ENCODE data around the gene SBF2.

Gene SBF2

GRCh38 chr11:10114593-10115404, 179.2 kb downstream of the SBF2 start:
- no peak for DNase-seq (ENCODE audit: low read depth)
- TF ChIP-seq, protein P1, sequence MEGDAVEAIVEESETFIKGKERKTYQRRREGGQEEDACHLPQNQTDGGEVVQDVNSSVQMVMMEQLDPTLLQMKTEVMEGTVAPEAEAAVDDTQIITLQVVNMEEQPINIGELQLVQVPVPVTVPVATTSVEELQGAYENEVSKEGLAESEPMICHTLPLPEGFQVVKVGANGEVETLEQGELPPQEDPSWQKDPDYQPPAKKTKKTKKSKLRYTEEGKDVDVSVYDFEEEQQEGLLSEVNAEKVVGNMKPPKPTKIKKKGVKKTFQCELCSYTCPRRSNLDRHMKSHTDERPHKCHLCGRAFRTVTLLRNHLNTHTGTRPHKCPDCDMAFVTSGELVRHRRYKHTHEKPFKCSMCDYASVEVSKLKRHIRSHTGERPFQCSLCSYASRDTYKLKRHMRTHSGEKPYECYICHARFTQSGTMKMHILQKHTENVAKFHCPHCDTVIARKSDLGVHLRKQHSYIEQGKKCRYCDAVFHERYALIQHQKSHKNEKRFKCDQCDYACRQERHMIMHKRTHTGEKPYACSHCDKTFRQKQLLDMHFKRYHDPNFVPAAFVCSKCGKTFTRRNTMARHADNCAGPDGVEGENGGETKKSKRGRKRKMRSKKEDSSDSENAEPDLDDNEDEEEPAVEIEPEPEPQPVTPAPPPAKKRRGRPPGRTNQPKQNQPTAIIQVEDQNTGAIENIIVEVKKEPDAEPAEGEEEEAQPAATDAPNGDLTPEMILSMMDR (IDR thresholded peaks at IDR 0.05; ENCODE audit: insufficient read depth, low read depth, low read length, missing control alignments), result no peak

DNA sequence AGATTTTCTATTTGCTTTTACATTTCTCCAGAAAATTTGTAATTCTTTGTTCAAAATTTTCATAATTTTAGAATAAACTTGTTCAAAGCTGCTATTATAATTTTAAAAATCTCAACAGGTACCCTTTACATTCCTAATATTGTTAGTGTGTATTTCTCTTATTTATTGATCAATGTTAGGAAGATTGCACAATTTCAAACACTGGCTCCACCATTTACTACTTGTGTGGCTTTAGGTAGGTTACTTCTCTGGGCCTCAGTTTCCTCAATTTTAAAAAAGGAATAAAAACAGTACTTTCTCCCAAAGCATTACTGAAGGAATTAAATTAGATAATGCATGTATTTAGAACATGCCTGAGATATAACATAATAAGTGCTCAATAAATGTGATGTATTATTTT, 180.2 kb downstream of the SBF2 start:
- H3K4me3 ChIP-seq (ENCODE audit: low read depth, low read length), result no peak overlapping the region
- TF ChIP-seq, protein P1 (IDR thresholded peaks at IDR 0.05; ENCODE audit: insufficient read depth, low read depth, low read length, missing control alignments), result no peak
- no peak for DNase-seq (ENCODE audit: low read depth)

More at GRCh38 chr11:10114593-10115404, 179.2 kb downstream of the SBF2 start:
- no peak overlapping the region for H3K4me3 ChIP-seq (ENCODE audit: low read depth, low read length)

- H3K4me3 ChIP-seq (ENCODE audit: low read depth, low read length), result no peak overlapping the region
- no peak for DNase-seq (ENCODE audit: low read depth)
- TF ChIP-seq, protein P1 (IDR thresholded peaks at IDR 0.05; ENCODE audit: insufficient read depth, low read depth, low read length, missing control alignments), result no peak
Observed at GRCh38 chr11:10109806-10110205, 184.2 kb downstream of the SBF2 start.

GRCh38 chr11:10108915-10109680, 184.9 kb downstream of the SBF2 start:
- no peak overlapping the region for H3K4me3 ChIP-seq (ENCODE audit: low read depth, low read length)
- TF ChIP-seq, protein P1 (IDR thresholded peaks at IDR 0.05; ENCODE audit: insufficient read depth, low read depth, low read length, missing control alignments), result no peak
- DNase-seq (ENCODE audit: low read depth), result no peak

DNA sequence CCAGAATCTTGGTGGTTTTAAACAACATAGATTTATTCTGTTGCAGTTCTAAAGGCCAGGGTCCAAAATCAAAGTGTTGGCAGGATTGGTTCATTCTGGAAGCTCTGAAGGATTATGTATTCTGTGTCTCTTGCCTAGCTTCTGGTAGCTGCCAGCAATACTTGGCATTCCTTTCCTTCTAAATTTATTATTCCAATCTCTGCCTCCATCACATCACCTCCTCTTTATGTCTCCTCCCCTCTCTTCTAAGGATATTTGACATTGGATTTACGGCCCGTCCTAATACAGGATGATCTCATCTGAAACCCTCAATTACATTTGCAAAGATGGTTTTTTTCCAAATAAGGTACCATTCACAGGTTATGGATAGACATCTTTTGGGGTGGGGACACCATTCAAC, 186.5 kb downstream of the SBF2 start:
- DNase-seq (ENCODE audit: low read depth), result no peak
- TF ChIP-seq, protein P1 (IDR thresholded peaks at IDR 0.05; ENCODE audit: insufficient read depth, low read depth, low read length, missing control alignments), result no peak
- H3K4me3 ChIP-seq (ENCODE audit: low read depth, low read length), result no peak overlapping the region

- TF ChIP-seq, protein P1 (IDR thresholded peaks at IDR 0.05; ENCODE audit: insufficient read depth, low read depth, low read length, missing control alignments), result no peak
- DNase-seq (ENCODE audit: low read depth), result no peak
- H3K4me3 ChIP-seq (ENCODE audit: low read depth, low read length), result no peak overlapping the region
Observed at GRCh38 chr11:10097615-10098014, 196.4 kb downstream of the SBF2 start.
